IMR-90 (cell line): ENCODE results near the gene MCF2L2. TPM values are rescaled to one million over a fixed set of nuclear protein-coding genes. Genes with fewer than 3 reads are reported as not detected.

Source experiments
- ATAC-seq: fragments of 200-7000 bp; cut with Tn5 transposase; 2 replicates; pipeline ENCODE4 v1.9.1; 2020; ENCODE audit warnings: low read depth, mild to moderate bottlenecking, moderate library complexity
- BruUV-seq: library from RNA; stranded (reverse); fragments of 400-500 nt; replicated peaks from 2 replicates; lab custom pipeline; 2021; lab: Mats Ljungman, UMichigan
- CTCF ChIA-PET: fragments of 300-600 bp; formaldehyde crosslinking; extraction: SDS; loops from one replicate; lab custom pipeline; 2021; ENCODE audit warnings: antibody characterized with exemption; lab: Yijun Ruan, JAX
- POLR2A ChIA-PET: fragments of 300-600 bp; sonication (Branson Sonifier 250); formaldehyde crosslinking; loops from one replicate; lab custom pipeline; 2022; ENCODE audit warnings: antibody characterized with exemption; ENCODE audit not compliant: unreplicated experiment; lab: Charles Lee
- DNase-seq: peaks from one replicate; pipeline ENCODE4 v3.0.0; 2013
- H2AFZ ChIP-seq: replicated peaks from 2 replicates; pipeline ENCODE3; 2013; ENCODE audit warnings: low read length, mild to moderate bottlenecking; ENCODE audit not compliant: poor library complexity
- H2AK5ac ChIP-seq: 2 replicates; pipeline ENCODE4 v1.6.1; 2013; ENCODE audit warnings: low read depth, low read length, inconsistent platforms
- H2AK9ac ChIP-seq: replicated peaks from 2 replicates; pipeline ENCODE3; 2013; ENCODE audit warnings: mild to moderate bottlenecking, low read depth, low read length, moderate library complexity; ENCODE audit not compliant: poor library complexity
- H2BK120ac ChIP-seq: 2 replicates; pipeline ENCODE4 v1.6.1; 2013; ENCODE audit warnings: low read depth, low read length, inconsistent platforms
- H2BK15ac ChIP-seq: 3 replicates; pipeline ENCODE4 v1.6.1; 2013; ENCODE audit warnings: low read depth, low read length, inconsistent platforms
- H2BK20ac ChIP-seq: 2 replicates; pipeline ENCODE4 v1.6.1; 2013; ENCODE audit warnings: low read depth, mild to moderate bottlenecking, inconsistent platforms, low read length, moderate library complexity
- H2BK5ac ChIP-seq: 2 replicates; pipeline ENCODE4 v1.6.1; 2013; ENCODE audit warnings: mild to moderate bottlenecking, low read depth, low read length, inconsistent platforms; ENCODE audit not compliant: poor library complexity, severe bottlenecking
- H3K14ac ChIP-seq: replicated peaks from 2 replicates; pipeline ENCODE4 v1.6.1; 2013; ENCODE audit warnings: low read depth, low read length, inconsistent platforms
- H3K18ac ChIP-seq: 2 replicates; pipeline ENCODE4 v1.6.1; 2013; ENCODE audit warnings: low read depth, low read length, control low read depth
- H3K23ac ChIP-seq: 2 replicates; pipeline ENCODE4 v1.6.1; 2013; ENCODE audit warnings: low read depth, low read length, inconsistent platforms
- H3K27ac ChIP-seq: 2 replicates; pipeline ENCODE4 v1.5.1; 2013; ENCODE audit warnings: mild to moderate bottlenecking, control low read depth, low read length; ENCODE audit not compliant: insufficient read depth
- H3K27me3 ChIP-seq: 2 replicates; pipeline ENCODE4 v1.6.1; 2013; ENCODE audit warnings: low read length; ENCODE audit not compliant: control insufficient read depth, insufficient read depth
- H3K36me3 ChIP-seq: 2 replicates; pipeline ENCODE4 v1.6.1; 2013; ENCODE audit warnings: low read length, mixed read lengths; ENCODE audit not compliant: control insufficient read depth, insufficient read depth
- H3K4ac ChIP-seq: 2 replicates; pipeline ENCODE4 v1.6.1; 2013; ENCODE audit warnings: low read depth, low read length, inconsistent platforms
- H3K4me1 ChIP-seq: 2 replicates; pipeline ENCODE4 v1.6.1; 2013; ENCODE audit warnings: low read length, mixed read lengths; ENCODE audit not compliant: control insufficient read depth, insufficient read depth
- H3K4me2 ChIP-seq: 2 replicates; pipeline ENCODE4 v1.6.1; 2013; ENCODE audit warnings: low read depth, mild to moderate bottlenecking, control low read depth, low read length, moderate library complexity
- H3K4me3 ChIP-seq: 2 replicates; pipeline ENCODE4 v1.5.1; 2013; ENCODE audit warnings: low read depth, mild to moderate bottlenecking, control low read depth, low read length, moderate library complexity; ENCODE audit not compliant: insufficient read depth
- H3K56ac ChIP-seq: 2 replicates; pipeline ENCODE4 v1.6.1; 2013; ENCODE audit warnings: low read length, inconsistent platforms; ENCODE audit not compliant: insufficient read depth; ENCODE audit errors: extremely low read depth
- H3K79me1 ChIP-seq, 2 experiments: 2 replicates each; pipeline ENCODE4 v1.6.1; 2013; ENCODE audit warnings: low read length in 2 of 2, inconsistent platforms in 1 of 2, low read depth in 1 of 2
- H3K9ac ChIP-seq: 2 replicates; pipeline ENCODE4 v1.6.1; 2013; ENCODE audit warnings: low read depth, low read length, control low read depth
- H3K9me1 ChIP-seq: 2 replicates; pipeline ENCODE4 v1.6.1; 2013; ENCODE audit warnings: low read length, inconsistent platforms; ENCODE audit not compliant: insufficient read depth
- H3K9me3 ChIP-seq: 2 replicates; pipeline ENCODE4 v1.6.1; 2013; ENCODE audit warnings: low read length; ENCODE audit not compliant: control insufficient read depth, insufficient read depth
- H4K20me1 ChIP-seq: 2 replicates; pipeline ENCODE4 v1.6.1; 2013; ENCODE audit warnings: low read length, inconsistent platforms; ENCODE audit not compliant: insufficient read depth
- H4K5ac ChIP-seq: 2 replicates; pipeline ENCODE4 v1.6.1; 2013; ENCODE audit warnings: mild to moderate bottlenecking, low read depth, low read length, control low read depth
- H4K8ac ChIP-seq, 2 experiments: 2 replicates each; pipeline ENCODE4 v1.6.1; 2013; ENCODE audit warnings: low read depth in 2 of 2, low read length in 2 of 2, control low read depth in 1 of 2, inconsistent platforms in 1 of 2
- H4K91ac ChIP-seq: 2 replicates; pipeline ENCODE4 v1.6.1; 2013; ENCODE audit warnings: low read depth, low read length, inconsistent platforms; ENCODE audit not compliant: insufficient read depth
- CHD1 ChIP-seq: IDR thresholded peaks from 2 replicates; pipeline ENCODE4 v1.6.1; 2012; ENCODE audit warnings: low read depth, low read length, improper control_type of control experiment
- CTCF ChIP-seq: conservative IDR thresholded peaks from 2 replicates; pipeline ENCODE4 v1.5.1; 2012; ENCODE audit warnings: mild to moderate bottlenecking, low read depth, low read length, improper control_type of control experiment
- MAZ ChIP-seq: IDR thresholded peaks from 2 replicates; pipeline ENCODE4 v1.6.1; 2012; ENCODE audit warnings: low read depth, mild to moderate bottlenecking, low read length, improper control_type of control experiment, moderate library complexity, borderline replicate concordance
- MXI1 ChIP-seq: IDR thresholded peaks from 2 replicates; pipeline ENCODE4 v1.6.1; 2012; ENCODE audit warnings: low read depth, mild to moderate bottlenecking, low read length, moderate library complexity, borderline replicate concordance
- RFX5 ChIP-seq: IDR thresholded peaks from 2 replicates; pipeline ENCODE4 v1.8.0; 2012; ENCODE audit warnings: low read depth, mild to moderate bottlenecking, low read length, moderate library complexity
- WGBS, 2 experiments: methylation state at CpG; one replicate each; pipeline versions ENCODE4 v1.1.5 to v1.1.7; 2013; ENCODE audit warnings: missing lambda C conversion rate in 2 of 2; ENCODE audit not compliant: insufficient read length in 1 of 2; ENCODE audit errors: extremely low coverage in 2 of 2; 5-methylcytosine and 5-hydroxymethylcytosine counted together
- dilution Hi-C: fragments of 300-500 bp; cut with HindIII; formaldehyde crosslinking; loops from one replicate; pipeline ENCODE4 v1.14.3; 2018; ENCODE audit warnings: low sequenced_read_pairs; ENCODE audit not compliant: unreplicated experiment
- in situ Hi-C: fragments of 300-500 bp; cut with MboI; formaldehyde crosslinking; loops from 3 replicates; pipeline ENCODE4 v1.14.3; 2019; ENCODE audit warnings: low sequenced_read_pairs, inconsistent platforms, mixed read lengths
- intact Hi-C: fragments of 100-400 bp; cut with micrococcal nuclease; formaldehyde crosslinking; loops from 2 replicates; pipeline ENCODE4 v1.10.0; 2022
- polyA plus RNA-seq, 3 experiments: library from polyadenylated mRNA; depleted of rRNA; stranded (reverse); fragments of >200 nt; gene quantifications; 2 replicates each; pipeline ENCODE4 v1.2.3, GENCODE V29; 2012; ENCODE audit warnings: low replicate concordance in 1 of 3
- total RNA-seq: library from RNA; depleted of rRNA; stranded (reverse); fragments of >200 nt; gene quantifications from 2 replicates; pipeline ENCODE4 v1.2.3, GENCODE V29; 2012

Gene MCF2L2
- total and polyA plus RNA-seq, 2 of the 4 experiments (the other 2 are of a cell fraction) = under 0.01 TPM; not detected in 1

DNA sequence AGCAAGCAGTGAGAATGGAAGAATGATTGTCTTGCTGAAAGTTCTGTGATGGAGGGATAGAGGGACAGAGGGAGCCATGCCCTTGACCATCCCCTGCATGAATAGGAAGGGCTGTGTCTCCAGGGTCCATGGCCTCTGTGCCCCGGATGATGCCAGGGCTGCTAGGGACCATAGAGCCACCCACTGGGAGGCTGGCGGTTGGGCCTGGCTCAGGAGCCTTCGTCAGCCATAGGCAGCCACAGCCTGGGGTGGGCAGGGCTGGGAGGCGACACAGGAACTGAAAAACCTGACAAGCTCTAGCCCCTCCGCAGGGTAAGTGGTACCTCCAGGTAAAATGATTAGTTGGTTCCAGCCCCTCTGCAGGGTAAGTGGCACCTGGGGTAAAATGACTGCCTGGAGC lies 246.8 kb downstream of the MCF2L2 start:
- H3K56ac ChIP-seq = no peak overlapping the region
- peaks cover 31% of the 10 kb centered on the region for H3K27me3 ChIP-seq
- no peaks in the 10 kb centered on the region; the same call in 1 of the 2 replicates for H3K9me1 ChIP-seq
- no TSS peak for BruUV-seq
- H3K4ac ChIP-seq = no peak overlapping the region
- no peak overlapping the region for H3K14ac ChIP-seq
- no peak overlapping the region for H3K18ac ChIP-seq
- ChIA-PET CTCF (no interaction called here), POLR2A (no interaction called here)
- H3K9ac ChIP-seq = no peak overlapping the region
- no peak overlapping the region for H2AFZ ChIP-seq
- H3K27ac ChIP-seq = no peak overlapping the region
- 93% methylated on average over 3 of the region's 5 CpGs; no CpG with 5 or more reads in 1 of the 2 experiments for WGBS, 2 experiments
- dilution Hi-C loops (no loop called here), intact Hi-C loops (loop anchor here (10.0 kb wide), 3 partner anchors 467 to 703 kb away; partner anchors contain the start of gene PARL), in situ Hi-C loops (loop anchor here (5.0 kb wide), 1 partner anchor 201 kb away; no protein-coding TSS in a partner anchor)
- peaks cover 7% of the 10 kb centered on the region for H3K4me1 ChIP-seq
- no peak for DNase-seq
- no peak overlapping the region for H3K23ac ChIP-seq
- H2BK15ac ChIP-seq = no peak overlapping the region
- H4K20me1 ChIP-seq = no peaks in the 10 kb centered on the region
- no peak overlapping the region for H3K4me3 ChIP-seq
- no peak for TF ChIP-seq RFX5
- no peak for TF ChIP-seq CTCF
- no peak for TF ChIP-seq CHD1
- no peak for TF ChIP-seq MAZ
- TF ChIP-seq MXI1 = no peak
- no peak for ATAC-seq
- H3K36me3 ChIP-seq = no peaks in the 10 kb centered on the region
- H2AK5ac ChIP-seq = no peak overlapping the region
- H3K79me1 ChIP-seq = no peaks in the 10 kb centered on the region
- no peak overlapping the region for H2BK120ac ChIP-seq
- no peak overlapping the region for H4K8ac ChIP-seq
- no peak overlapping the region for H2BK20ac ChIP-seq
- H2BK5ac ChIP-seq = no peak overlapping the region
- no peaks in the 10 kb centered on the region for H3K9me3 ChIP-seq
- H4K91ac ChIP-seq = no peak overlapping the region
- no peak overlapping the region for H3K4me2 ChIP-seq
- no peak overlapping the region for H2AK9ac ChIP-seq
- no peak overlapping the region for H4K5ac ChIP-seq
